Activated CD4-positive, alpha-beta memory T cell treated with anti-CD3 and anti-CD28 coated beads for 36 hours (primary cell): Measurements from ENCODE around the gene SRPX2. TPM values are rescaled to one million over a fixed set of nuclear protein-coding genes. Genes with fewer than 3 reads are reported as not detected.

Source experiments
- CTCF ChIA-PET: fragments of 350-600 bp; sonication (Branson Sonifier 250); formaldehyde crosslinking; loops from one replicate; lab custom pipeline; 2021; ENCODE audit warnings: antibody characterized with exemption, inconsistent platforms; lab: Charles Lee
- POLR2A ChIA-PET: fragments of 350-600 bp; sonication (Branson Sonifier 250); formaldehyde crosslinking; loops from one replicate; lab custom pipeline; 2021; ENCODE audit warnings: antibody characterized with exemption; lab: Charles Lee
- DNase-seq: peaks from one replicate; pipeline ENCODE4 v3.0.0-alpha.2; 2020
- H3K27ac Mint-ChIP-seq: one replicate; pipeline ENCODE4 v1.8.0; 2021; ENCODE audit warnings: mixed read lengths
- H3K27me3 Mint-ChIP-seq: one replicate; pipeline ENCODE4 v1.8.0; 2021; ENCODE audit warnings: mixed read lengths
- H3K36me3 Mint-ChIP-seq: one replicate; pipeline ENCODE4 v1.8.0; 2021; ENCODE audit warnings: mixed read lengths
- H3K4me1 Mint-ChIP-seq: one replicate; pipeline ENCODE4 v1.8.0; 2021; ENCODE audit warnings: low read depth, mixed read lengths
- H3K4me3 Mint-ChIP-seq: one replicate; pipeline ENCODE4 v1.8.0; 2021; ENCODE audit warnings: mild to moderate bottlenecking, mixed read lengths
- H3K9me3 Mint-ChIP-seq: one replicate; pipeline ENCODE4 v1.8.0; 2021; ENCODE audit warnings: mixed read lengths
- intact Hi-C: fragments of 100-400 bp; cut with micrococcal nuclease; formaldehyde crosslinking; loops from one replicate; pipeline ENCODE4 v1.15.1; 2023
- total RNA-seq, 2 experiments: library from RNA; stranded (reverse); gene quantifications; one replicate each; pipeline ENCODE4 v1.2.3, GENCODE V29; 2021

Gene SRPX2
- not detected for total RNA-seq

DNA sequence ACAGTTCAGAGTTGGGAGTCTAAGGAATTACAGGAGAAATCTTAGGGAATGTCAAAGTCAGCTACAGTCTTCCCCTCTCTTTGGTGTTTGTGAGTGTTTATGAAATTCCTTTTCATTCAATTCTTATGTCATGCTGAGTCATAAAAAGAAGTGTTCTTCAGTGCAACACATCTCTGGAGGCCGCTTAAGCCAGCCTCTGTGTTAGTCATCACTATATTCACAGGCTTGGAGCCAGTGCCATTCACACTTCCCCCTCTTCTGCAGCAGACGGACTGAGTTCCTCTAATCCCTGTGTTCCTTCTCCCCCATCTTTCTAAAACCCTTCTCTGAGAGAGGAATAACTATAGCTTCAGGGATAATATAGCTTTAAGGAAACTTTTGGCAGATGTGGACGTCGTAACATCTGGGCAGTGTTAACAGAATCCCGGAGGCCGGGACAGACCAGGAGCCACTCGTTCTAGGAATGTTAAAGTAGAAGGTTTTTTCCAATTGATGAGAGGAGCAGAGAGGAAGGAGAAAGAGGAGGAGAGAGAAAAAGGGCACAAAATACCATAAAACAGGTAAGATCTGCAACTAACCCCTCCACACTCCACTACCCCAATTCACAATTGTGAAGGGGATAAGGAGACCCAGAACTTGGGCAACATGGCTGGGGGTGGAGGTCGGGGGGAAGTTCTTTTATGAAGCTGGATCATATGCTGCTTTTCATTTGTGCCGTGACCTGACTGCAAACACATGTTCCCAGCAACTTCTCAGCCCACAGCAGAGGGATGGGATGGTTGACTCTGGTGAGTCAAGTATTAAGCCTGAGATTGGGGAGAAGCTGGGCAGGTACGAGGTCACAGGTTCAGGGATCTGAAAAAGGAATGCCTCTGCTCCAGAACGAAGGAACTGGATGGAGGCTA, at the start of gene SRPX2:
TSS of gene SRPX2 (plus strand) at position 244 of the 905 bp plus-strand sequence. CDS start 2,124 bp downstream, outside the sequence.
- no peak for DNase-seq
- Mint-ChIP-seq H3K9me3 (no peaks in the 10 kb centered on the region), H3K4me3 (no peak within 1 kb of the TSS), H3K4me1 (no peaks in the 10 kb centered on the region), H3K27me3 (peaks cover 11% of the 10 kb centered on the region), H3K27ac (no peak within 1 kb of the TSS), H3K36me3 (no peaks in the 10 kb centered on the region)
- ChIA-PET CTCF (interaction anchor here (1.1 kb wide), 1 partner anchor 29 kb away, joined by 3 read pairs; no protein-coding TSS in a partner anchor), POLR2A (no interaction called here)
- intact Hi-C loops, result no loop called here

GRCh38 chrX:100596601-100597000, 47.4 kb upstream of the SRPX2 start:
- DNase-seq, result no peak
- POLR2A ChIA-PET, result no interaction called here
- no peak overlapping the region for H3K4me3 Mint-ChIP-seq
- intact Hi-C loops, result no loop called here
- H3K27ac Mint-ChIP-seq, result no peak overlapping the region
- H3K4me1 Mint-ChIP-seq, result no peaks in the 10 kb centered on the region
- H3K36me3 Mint-ChIP-seq, result no peaks in the 10 kb centered on the region
- CTCF ChIA-PET, result no interaction called here
- H3K9me3 Mint-ChIP-seq, result no peaks in the 10 kb centered on the region
- H3K27me3 Mint-ChIP-seq, result no peaks in the 10 kb centered on the region

GRCh38 chrX:100599456-100599855, 44.5 kb upstream of the SRPX2 start:
- H3K27ac Mint-ChIP-seq, result no peak overlapping the region

GRCh38 chrX:100600340-100600739, 43.7 kb upstream of the SRPX2 start:
- intact Hi-C loops, result no loop called here
- H3K36me3 Mint-ChIP-seq, result no peaks in the 10 kb centered on the region
- no peaks in the 10 kb centered on the region for H3K9me3 Mint-ChIP-seq
- no peaks in the 10 kb centered on the region for H3K27me3 Mint-ChIP-seq
- no peak overlapping the region for H3K4me3 Mint-ChIP-seq
- H3K27ac Mint-ChIP-seq, result no peak overlapping the region
- CTCF ChIA-PET, result no interaction called here
- DNase-seq, result no peak
- no peaks in the 10 kb centered on the region for H3K4me1 Mint-ChIP-seq
- POLR2A ChIA-PET, result no interaction called here

More at GRCh38 chrX:100599456-100599855, 44.5 kb upstream of the SRPX2 start:
- intact Hi-C loops, result no loop called here
- no peaks in the 10 kb centered on the region for H3K9me3 Mint-ChIP-seq
- DNase-seq, result no peak
- H3K36me3 Mint-ChIP-seq, result no peaks in the 10 kb centered on the region
- ChIA-PET CTCF (no interaction called here), POLR2A (no interaction called here)
- H3K4me1 Mint-ChIP-seq, result no peaks in the 10 kb centered on the region
- no peaks in the 10 kb centered on the region for H3K27me3 Mint-ChIP-seq
- H3K4me3 Mint-ChIP-seq, result no peak overlapping the region

DNA sequence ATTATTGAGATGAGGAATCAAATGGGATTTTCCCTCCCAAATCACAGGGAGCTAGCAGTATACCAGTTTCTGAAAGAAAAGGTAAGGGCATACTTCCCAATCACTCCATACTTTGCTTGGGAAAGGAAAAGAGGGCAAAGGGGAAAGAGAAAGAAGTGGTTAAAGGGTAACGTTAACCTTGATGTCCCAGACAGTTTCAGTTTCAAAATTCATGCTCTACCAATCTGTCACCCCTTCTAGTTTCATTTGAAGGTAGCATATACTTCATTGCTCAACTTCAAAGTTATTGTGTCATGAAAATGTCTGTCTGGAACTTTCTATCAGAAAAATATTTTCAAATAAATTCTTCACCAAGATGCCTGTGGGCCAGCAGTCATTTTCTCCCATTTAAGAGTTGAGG, 43.2 kb upstream of the SRPX2 start:
- CTCF ChIA-PET, result no interaction called here
- Mint-ChIP-seq H3K36me3 (no peaks in the 10 kb centered on the region), H3K27me3 (no peaks in the 10 kb centered on the region), H3K4me3 (no peak overlapping the region), H3K27ac (no peak overlapping the region), H3K4me1 (no peaks in the 10 kb centered on the region), H3K9me3 (no peaks in the 10 kb centered on the region)
- intact Hi-C loops, result no loop called here
- no peak for DNase-seq
- POLR2A ChIA-PET, result no interaction called here

GRCh38 chrX:100606753-100607152, 37.2 kb upstream of the SRPX2 start:
- H3K4me1 Mint-ChIP-seq, result no peaks in the 10 kb centered on the region
- no peak overlapping the region for H3K27ac Mint-ChIP-seq
- no peak overlapping the region for H3K4me3 Mint-ChIP-seq
- DNase-seq, result no peak
- peaks cover 5% of the 10 kb centered on the region for H3K27me3 Mint-ChIP-seq
- no peaks in the 10 kb centered on the region for H3K9me3 Mint-ChIP-seq
- ChIA-PET POLR2A (no interaction called here), CTCF (no interaction called here)
- H3K36me3 Mint-ChIP-seq, result no peaks in the 10 kb centered on the region
- intact Hi-C loops, result no loop called here

DNA sequence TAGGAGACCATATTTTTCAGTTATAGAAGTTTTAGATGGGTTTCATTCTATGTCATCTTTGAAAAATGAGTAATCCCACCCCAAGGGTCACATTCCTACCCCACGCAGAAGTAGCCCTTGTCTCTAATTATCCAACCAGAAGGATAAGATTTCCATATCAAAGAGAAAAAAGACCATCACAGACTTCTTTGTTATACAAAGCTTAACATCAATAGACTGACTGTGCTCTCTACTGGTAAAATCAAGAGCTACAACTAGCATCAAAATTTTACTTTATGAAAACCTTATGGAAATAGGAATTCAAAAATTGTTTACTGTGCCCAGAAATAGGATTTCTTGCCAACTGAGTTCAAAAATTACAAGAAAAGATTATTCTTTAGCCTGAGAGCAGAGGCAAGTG, 34.4 kb upstream of the SRPX2 start:
- Mint-ChIP-seq H3K4me3 (no peak overlapping the region), H3K36me3 (no peaks in the 10 kb centered on the region), H3K4me1 (no peaks in the 10 kb centered on the region), H3K27ac (no peak overlapping the region), H3K27me3 (peaks cover 6% of the 10 kb centered on the region), H3K9me3 (no peaks in the 10 kb centered on the region)
- DNase-seq, result no peak
- ChIA-PET CTCF (interaction anchor here (0.5 kb wide), 1 partner anchor 28 kb away, joined by 3 read pairs; no protein-coding TSS in a partner anchor), POLR2A (no interaction called here)
- intact Hi-C loops, result no loop called here

DNA sequence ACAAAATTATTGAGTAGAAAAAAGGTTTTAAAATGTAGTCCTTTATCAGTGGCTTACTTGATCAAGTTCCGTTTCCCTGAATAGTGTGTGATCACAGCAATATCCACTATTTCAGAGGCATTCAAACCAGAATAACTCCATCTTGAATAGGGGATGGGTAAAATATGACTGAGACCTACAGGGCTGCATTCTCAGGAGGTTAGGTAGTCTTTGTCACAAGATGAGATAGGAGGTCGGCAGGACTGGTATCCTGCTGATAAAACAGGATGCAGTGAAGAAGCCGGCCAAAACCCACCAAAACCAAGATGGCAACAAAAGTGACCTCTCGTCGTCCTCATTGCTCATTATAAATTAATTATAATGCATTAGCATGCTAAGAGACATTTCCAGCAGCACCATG, 32.0 kb upstream of the SRPX2 start:
- DNase-seq, result no peak
- POLR2A ChIA-PET, result no interaction called here
- Mint-ChIP-seq H3K4me3 (no peak overlapping the region), H3K27ac (no peak overlapping the region), H3K36me3 (no peaks in the 10 kb centered on the region), H3K27me3 (peaks cover 6% of the 10 kb centered on the region), H3K9me3 (no peaks in the 10 kb centered on the region), H3K4me1 (no peaks in the 10 kb centered on the region)
- intact Hi-C loops, result no loop called here
- CTCF ChIA-PET, result no interaction called here

DNA sequence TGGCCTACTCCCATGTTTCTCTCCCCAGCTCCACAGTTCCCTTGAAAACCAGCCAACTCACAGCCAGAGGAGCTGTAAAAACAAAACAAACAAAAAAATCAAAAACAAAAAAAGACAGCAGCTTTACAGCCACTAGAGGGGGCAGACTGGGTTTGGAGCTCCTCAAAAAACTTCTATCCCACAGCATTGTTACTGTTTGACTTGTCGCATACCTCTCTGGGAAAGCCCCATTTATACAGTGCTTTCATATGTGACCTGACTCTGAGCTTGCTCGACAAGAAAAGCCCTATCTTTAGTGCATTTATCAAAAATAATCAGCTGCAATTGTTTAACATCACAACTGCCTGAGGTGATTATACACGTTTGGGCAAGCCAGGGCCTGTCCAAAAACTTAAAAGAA, 29.0 kb upstream of the SRPX2 start:
- Mint-ChIP-seq H3K4me3 (no peak overlapping the region), H3K9me3 (no peaks in the 10 kb centered on the region), H3K27ac (no peak overlapping the region), H3K36me3 (no peaks in the 10 kb centered on the region), H3K4me1 (no peaks in the 10 kb centered on the region), H3K27me3 (peaks cover 4% of the 10 kb centered on the region)
- no peak for DNase-seq
- intact Hi-C loops, result loop anchor here (1.0 kb wide), 1 partner anchor 11 kb away; no protein-coding TSS in a partner anchor
- POLR2A ChIA-PET, result no interaction called here
- CTCF ChIA-PET, result interaction anchor here (0.6 to 1.2 kb wide), 11 partner anchors 12 to 1481 kb away, joined by 3 to 7 read pairs (median 3); partner anchors contain the start of gene TSPAN6

- ChIA-PET POLR2A (no interaction called here), CTCF (interaction anchor here (0.5 kb wide), 1 partner anchor 11 kb away, joined by 4 read pairs; no protein-coding TSS in a partner anchor)
- H3K9me3 Mint-ChIP-seq, result no peaks in the 10 kb centered on the region
- no peak overlapping the region for H3K27ac Mint-ChIP-seq
- DNase-seq, result no peak
- no peaks in the 10 kb centered on the region for H3K36me3 Mint-ChIP-seq
- H3K4me3 Mint-ChIP-seq, result no peak overlapping the region
- intact Hi-C loops, result no loop called here
- H3K4me1 Mint-ChIP-seq, result peaks cover 10% of the 10 kb centered on the region
- H3K27me3 Mint-ChIP-seq, result peaks cover 1% of the 10 kb centered on the region
Observed at GRCh38 chrX:100623001-100623400, 21.0 kb upstream of the SRPX2 start.

DNA sequence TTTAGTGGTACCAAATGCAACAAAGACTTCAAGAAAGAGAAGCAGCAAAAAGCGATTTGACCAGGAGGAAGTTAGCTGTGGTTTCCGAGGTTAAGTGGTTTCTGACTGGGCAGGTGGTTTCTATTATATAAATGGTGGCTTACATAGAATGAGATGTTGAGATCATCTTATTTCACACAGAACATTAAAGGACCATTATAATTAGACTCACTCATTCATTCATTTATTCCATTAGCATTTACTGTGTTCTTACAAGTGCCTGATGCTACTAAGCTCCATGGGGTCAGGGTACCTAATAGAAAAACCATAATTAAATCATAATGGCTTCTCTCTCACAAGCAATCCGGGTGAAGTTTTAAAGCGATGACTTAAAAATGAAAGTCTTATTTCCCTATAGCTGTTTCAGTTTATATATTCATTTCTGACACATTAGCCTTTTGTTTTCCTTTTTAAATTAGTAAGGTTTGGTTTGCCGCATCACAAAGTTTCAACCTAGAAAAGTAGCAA, 18.0 kb upstream of the SRPX2 start:
- DNase-seq, result peak; percentile 14
- Mint-ChIP-seq H3K4me3 (no peak overlapping the region), H3K27ac (no peak overlapping the region), H3K4me1 (peaks cover 10% of the 10 kb centered on the region), H3K27me3 (peaks cover 3% of the 10 kb centered on the region), H3K9me3 (no peaks in the 10 kb centered on the region), H3K36me3 (no peaks in the 10 kb centered on the region)
- ChIA-PET CTCF (interaction anchor here (0.6 to 1.5 kb wide), 4 partner anchors 11 to 1109 kb away, joined by 3 to 5 read pairs (median 4); partner anchors contain the start of gene TSPAN6), POLR2A (no interaction called here)
- intact Hi-C loops, result loop anchor here (1.0 kb wide), 1 partner anchor 11 kb away; no protein-coding TSS in a partner anchor

GRCh38 chrX:100635040-100635439, 9.0 kb upstream of the SRPX2 start:
- DNase-seq, result no peak
- Mint-ChIP-seq H3K9me3 (no peaks in the 10 kb centered on the region), H3K36me3 (no peaks in the 10 kb centered on the region), H3K4me1 (peaks cover 8% of the 10 kb centered on the region), H3K4me3 (no peak overlapping the region), H3K27me3 (peaks cover 2% of the 10 kb centered on the region), H3K27ac (no peak overlapping the region)
- intact Hi-C loops, result no loop called here
- CTCF ChIA-PET, result no interaction called here
- POLR2A ChIA-PET, result no interaction called here
